HT1080 (cell line): ENCODE data around the gene CREB3L1. TPM values are rescaled to one million over a fixed set of nuclear protein-coding genes. Genes with fewer than 3 reads are reported as not detected.

Experiments
- DNase-seq: peaks from one replicate; pipeline ENCODE4 v3.0.0-alpha.2; 2015; ENCODE audit warnings: low read depth
- total RNA-seq: library from RNA; depleted of rRNA; stranded (reverse); fragments of >200 nt; shearing (Covaris generic); gene quantifications from 2 replicates; pipeline ENCODE4 v1.2.3, GENCODE V29; 2014

CREB3L1 gene
- total RNA-seq, 1 experiment from 2014 or later: 5.1 TPM

- DNase-seq: peak; percentile 87
Measured at GRCh38 chr11:46272816-46273427, 4.5 kb upstream of the CREB3L1 start.

GRCh38 chr11:46273511-46274205, 3.8 kb upstream of the CREB3L1 start:
- DNase-seq: no peak

- DNase-seq: no peak
Measured at GRCh38 chr11:46275964-46276641, 1.4 kb upstream of the CREB3L1 start.

GRCh38 chr11:46277313-46277621, 195 bp upstream of the CREB3L1 start:
- DNase-seq: peak; percentile 57

- peak; percentile 55 for DNase-seq
Measured at GRCh38 chr11:46278387-46279125, 1.1 kb downstream of the CREB3L1 start.

- peak; percentile 68 for DNase-seq
Measured at GRCh38 chr11:46279126-46280099, 2.0 kb downstream of the CREB3L1 start.

- no peak for DNase-seq
Measured at GRCh38 chr11:46280706-46281105, 3.2 kb downstream of the CREB3L1 start.

- no peak for DNase-seq
Measured at GRCh38 chr11:46281371-46281831, 3.9 kb downstream of the CREB3L1 start.

- no peak for DNase-seq
Measured at GRCh38 chr11:46285173-46285572, 7.7 kb downstream of the CREB3L1 start.

GRCh38 chr11:46285594-46286033, 8.2 kb downstream of the CREB3L1 start:
- DNase-seq: no peak

- DNase-seq: no peak
Measured at GRCh38 chr11:46286789-46287188, 9.3 kb downstream of the CREB3L1 start.

GRCh38 chr11:46288451-46288850, 11.0 kb downstream of the CREB3L1 start:
- DNase-seq: no peak

- DNase-seq: no peak
Measured at GRCh38 chr11:46290011-46290410, 12.5 kb downstream of the CREB3L1 start.

- peak; percentile 65 for DNase-seq
Measured at GRCh38 chr11:46290598-46291309, 13.3 kb downstream of the CREB3L1 start.

- peak; percentile 59 for DNase-seq
Measured at GRCh38 chr11:46291441-46292150, 14.1 kb downstream of the CREB3L1 start.

- no peak for DNase-seq
Measured at GRCh38 chr11:46293066-46293465, 15.6 kb downstream of the CREB3L1 start.

GRCh38 chr11:46293641-46294103, 16.2 kb downstream of the CREB3L1 start:
- DNase-seq: peak; percentile 67

- peak; percentile 76 for DNase-seq
Measured at GRCh38 chr11:46294365-46295309, 17.2 kb downstream of the CREB3L1 start.
